IPS-20b (cell line): ENCODE measurements around the gene PCSK2.

ENCODE experiments used
- H3K27ac ChIP-seq: one replicate; pipeline ENCODE4 v1.5.1; 2013; ENCODE audit warnings: low read length
- H3K27me3 ChIP-seq: 2 replicates; pipeline ENCODE4 v1.6.1; 2013; ENCODE audit warnings: mild to moderate bottlenecking, low read length, inconsistent platforms; ENCODE audit not compliant: insufficient read depth
- H3K36me3 ChIP-seq: 2 replicates; pipeline ENCODE4 v1.6.1; 2013; ENCODE audit warnings: low read depth, mild to moderate bottlenecking, inconsistent platforms, low read length, moderate library complexity; ENCODE audit not compliant: insufficient read depth
- H3K4me1 ChIP-seq: 2 replicates; pipeline ENCODE4 v1.6.1; 2013; ENCODE audit warnings: mild to moderate bottlenecking, control low read depth, inconsistent platforms, low read length, moderate library complexity; ENCODE audit not compliant: insufficient read depth
- H3K4me3 ChIP-seq: 2 replicates; pipeline ENCODE4 v1.5.1; 2013; ENCODE audit warnings: mild to moderate bottlenecking, low read length, inconsistent platforms
- H3K9ac ChIP-seq: 2 replicates; pipeline ENCODE4 v1.6.1; 2013; ENCODE audit warnings: low read depth, mild to moderate bottlenecking, inconsistent platforms, low read length, moderate library complexity
- H3K9me3 ChIP-seq: 2 replicates; pipeline ENCODE4 v1.6.1; 2013; ENCODE audit warnings: mild to moderate bottlenecking, low read depth, low read length, inconsistent platforms; ENCODE audit not compliant: insufficient read depth

The PCSK2 gene

GRCh38 chr20:17471606-17472187 lies 244.9 kb downstream of the PCSK2 start:
- Histone ChIP-seq H3K4me1 (no peaks in the 10 kb centered on the region), H3K27ac (no peak overlapping the region), H3K9me3 (no peaks in the 10 kb centered on the region), H3K27me3 (no peaks in the 10 kb centered on the region), H3K4me3 (no peak overlapping the region), H3K9ac (no peak overlapping the region), H3K36me3 (no peaks in the 10 kb centered on the region)

- Histone ChIP-seq H3K9ac (no peak overlapping the region), H3K27ac (no peak overlapping the region), H3K4me3 (no peak overlapping the region), H3K27me3 (no peaks in the 10 kb centered on the region), H3K9me3 (no peaks in the 10 kb centered on the region), H3K4me1 (no peaks in the 10 kb centered on the region), H3K36me3 (no peaks in the 10 kb centered on the region)
Observed at GRCh38 chr20:17473659-17474058, 246.8 kb downstream of the PCSK2 start.

- Histone ChIP-seq H3K27ac (no peak overlapping the region), H3K9me3 (no peaks in the 10 kb centered on the region), H3K27me3 (no peaks in the 10 kb centered on the region), H3K9ac (no peak overlapping the region), H3K4me3 (no peak overlapping the region), H3K4me1 (no peaks in the 10 kb centered on the region), H3K36me3 (no peaks in the 10 kb centered on the region)
Observed at GRCh38 chr20:17479063-17479657, 252.3 kb downstream of the PCSK2 start.

GRCh38 chr20:17480696-17481095 lies 253.9 kb downstream of the PCSK2 start:
- Histone ChIP-seq H3K4me3 (no peak overlapping the region), H3K4me1 (no peaks in the 10 kb centered on the region), H3K9me3 (no peaks in the 10 kb centered on the region), H3K9ac (no peak overlapping the region), H3K36me3 (no peaks in the 10 kb centered on the region), H3K27me3 (no peaks in the 10 kb centered on the region), H3K27ac (no peak overlapping the region)

GRCh38 chr20:17481661-17482060 lies 254.8 kb downstream of the PCSK2 start:
- no peak overlapping the region for H3K4me3 ChIP-seq
- H3K27me3 ChIP-seq, result no peaks in the 10 kb centered on the region
- H3K36me3 ChIP-seq, result no peaks in the 10 kb centered on the region
- no peaks in the 10 kb centered on the region for H3K4me1 ChIP-seq
- no peak overlapping the region for H3K27ac ChIP-seq
- no peaks in the 10 kb centered on the region for H3K9me3 ChIP-seq
- H3K9ac ChIP-seq, result no peak overlapping the region

- Histone ChIP-seq H3K4me3 (no peak overlapping the region), H3K4me1 (no peaks in the 10 kb centered on the region), H3K9me3 (no peaks in the 10 kb centered on the region), H3K36me3 (no peaks in the 10 kb centered on the region), H3K9ac (no peak overlapping the region), H3K27ac (no peak overlapping the region), H3K27me3 (no peaks in the 10 kb centered on the region)
Observed at GRCh38 chr20:17482536-17482935, 255.7 kb downstream of the PCSK2 start.

GRCh38 chr20:17485017-17485416 lies 258.2 kb downstream of the PCSK2 start:
- H3K9ac ChIP-seq, result no peak overlapping the region
- H3K4me3 ChIP-seq, result no peak overlapping the region
- H3K36me3 ChIP-seq, result no peaks in the 10 kb centered on the region
- H3K27ac ChIP-seq, result no peak overlapping the region
- no peaks in the 10 kb centered on the region for H3K27me3 ChIP-seq
- H3K4me1 ChIP-seq, result no peaks in the 10 kb centered on the region
- no peaks in the 10 kb centered on the region for H3K9me3 ChIP-seq

- Histone ChIP-seq H3K36me3 (no peaks in the 10 kb centered on the region), H3K27ac (no peak overlapping the region), H3K27me3 (no peaks in the 10 kb centered on the region), H3K9me3 (no peaks in the 10 kb centered on the region), H3K9ac (no peak overlapping the region), H3K4me1 (no peaks in the 10 kb centered on the region), H3K4me3 (no peak overlapping the region)
Observed at GRCh38 chr20:17488916-17489600, 262.2 kb downstream of the PCSK2 start.

- no peaks in the 10 kb centered on the region for H3K9me3 ChIP-seq
- H3K27me3 ChIP-seq, result no peaks in the 10 kb centered on the region
- H3K27ac ChIP-seq, result no peak overlapping the region
- no peak overlapping the region for H3K9ac ChIP-seq
- no peaks in the 10 kb centered on the region for H3K36me3 ChIP-seq
- H3K4me1 ChIP-seq, result no peaks in the 10 kb centered on the region
- H3K4me3 ChIP-seq, result no peak overlapping the region
Observed at GRCh38 chr20:17490501-17490900, 263.7 kb downstream of the PCSK2 start.

GRCh38 chr20:17491041-17491440 lies 264.2 kb downstream of the PCSK2 start:
- no peak overlapping the region for H3K27ac ChIP-seq
- no peak overlapping the region for H3K4me3 ChIP-seq
- H3K36me3 ChIP-seq, result no peaks in the 10 kb centered on the region
- H3K27me3 ChIP-seq, result no peaks in the 10 kb centered on the region
- H3K9ac ChIP-seq, result no peak overlapping the region
- H3K4me1 ChIP-seq, result no peaks in the 10 kb centered on the region
- no peaks in the 10 kb centered on the region for H3K9me3 ChIP-seq

GRCh38 chr20:17491488-17491887 lies 264.6 kb downstream of the PCSK2 start:
- no peaks in the 10 kb centered on the region for H3K36me3 ChIP-seq
- no peaks in the 10 kb centered on the region for H3K4me1 ChIP-seq
- H3K27me3 ChIP-seq, result no peaks in the 10 kb centered on the region
- H3K27ac ChIP-seq, result no peak overlapping the region
- no peaks in the 10 kb centered on the region for H3K9me3 ChIP-seq
- no peak overlapping the region for H3K9ac ChIP-seq
- no peak overlapping the region for H3K4me3 ChIP-seq

- Histone ChIP-seq H3K4me1 (no peaks in the 10 kb centered on the region), H3K4me3 (no peak overlapping the region), H3K9me3 (no peaks in the 10 kb centered on the region), H3K27me3 (no peaks in the 10 kb centered on the region), H3K27ac (no peak overlapping the region), H3K9ac (no peak overlapping the region), H3K36me3 (no peaks in the 10 kb centered on the region)
Observed at GRCh38 chr20:17493173-17493572, 266.3 kb downstream of the PCSK2 start.
